GM10266 (cell line): ENCODE results near the gene EPHA6.

ENCODE experiments used
- DNase-seq: peaks from one replicate; pipeline ENCODE4 v3.0.0; 2012; ENCODE audit errors: extremely low spot score
- CTCF ChIP-seq: IDR thresholded peaks from 2 replicates; pipeline ENCODE4 v1.5.1; 2012; ENCODE audit warnings: mild to moderate bottlenecking, low read depth; ENCODE audit not compliant: control insufficient read depth, insufficient read depth; ENCODE audit errors: missing control alignments

Gene EPHA6

GRCh38 chr3:97301114-97301513 is 486.7 kb downstream of the EPHA6 start:
- TF ChIP-seq CTCF, result no peak
- DNase-seq, result no peak

GRCh38 chr3:97306226-97306625 is 491.8 kb downstream of the EPHA6 start:
- no peak for TF ChIP-seq CTCF
- no peak for DNase-seq

GRCh38 chr3:97338375-97338774 is 524.0 kb downstream of the EPHA6 start:
- no peak for DNase-seq

GRCh38 chr3:97340940-97341339 is 526.5 kb downstream of the EPHA6 start:
- DNase-seq, result no peak
- TF ChIP-seq CTCF, result no peak

More at GRCh38 chr3:97338375-97338774, 524.0 kb downstream of the EPHA6 start:
- no peak for TF ChIP-seq CTCF

- DNase-seq, result no peak
Measured at GRCh38 chr3:97347780-97348179, 533.4 kb downstream of the EPHA6 start.

GRCh38 chr3:97350971-97351370 is 536.6 kb downstream of the EPHA6 start:
- no peak for TF ChIP-seq CTCF

More at GRCh38 chr3:97347780-97348179, 533.4 kb downstream of the EPHA6 start:
- TF ChIP-seq CTCF, result no peak

GRCh38 chr3:97353176-97353575 is 538.8 kb downstream of the EPHA6 start:
- no peak for DNase-seq
- no peak for TF ChIP-seq CTCF

More at GRCh38 chr3:97350971-97351370, 536.6 kb downstream of the EPHA6 start:
- no peak for DNase-seq

GRCh38 chr3:97359977-97360376 is 545.6 kb downstream of the EPHA6 start:
- no peak for TF ChIP-seq CTCF
- DNase-seq, result no peak
